Mesothelial cell of epicardium (in vitro differentiated cells): Measurements from ENCODE around the gene OR13C4. TPM values are rescaled to one million over a fixed set of nuclear protein-coding genes. Genes with fewer than 3 reads are reported as not detected.

ENCODE experiments used
- DNase-seq, 2 experiments: peaks; one replicate each; pipeline ENCODE4 v3.0.0; 2021; ENCODE audit warnings: low spot score in 2 of 2; ENCODE audit not compliant: unreplicated experiment in 2 of 2
- H3K27ac Mint-ChIP-seq: 2 replicates; pipeline ENCODE4 v1.8.0; 2021; ENCODE audit warnings: mixed read lengths
- H3K27me3 Mint-ChIP-seq: 2 replicates; pipeline ENCODE4 v1.8.0; 2021; ENCODE audit warnings: low read depth, mixed read lengths
- H3K36me3 Mint-ChIP-seq: 2 replicates; pipeline ENCODE4 v1.8.0; 2021; ENCODE audit warnings: mixed read lengths
- H3K4me1 Mint-ChIP-seq: 2 replicates; pipeline ENCODE4 v1.8.0; 2021; ENCODE audit warnings: mixed read lengths
- H3K4me3 Mint-ChIP-seq: 2 replicates; pipeline ENCODE4 v1.8.0; 2021; ENCODE audit warnings: mild to moderate bottlenecking, moderate library complexity, mixed read lengths
- H3K9me3 Mint-ChIP-seq: 2 replicates; pipeline ENCODE4 v1.8.0; 2021; ENCODE audit warnings: mixed read lengths
- CTCF ChIP-seq: fragments of 200-600 bp; sonication (generic); IDR thresholded peaks from one replicate; pipeline ENCODE4 v1.5.0; 2021; ENCODE audit warnings: antibody characterized with exemption; ENCODE audit not compliant: unreplicated experiment
- total RNA-seq: library from RNA; stranded (reverse); gene quantifications from 3 replicates; pipeline ENCODE4 v1.2.1, GENCODE V29; 2021

The OR13C4 gene
- total RNA-seq, 1 donor from 2014 or later, result not detected

- Mint-ChIP-seq H3K27me3 (no peaks in the 10 kb centered on the region), H3K9me3 (peaks cover 5% of the 10 kb centered on the region), H3K36me3 (no peaks in the 10 kb centered on the region), H3K4me3 (no peak overlapping the region), H3K4me1 (no peaks in the 10 kb centered on the region), H3K27ac (no peak overlapping the region)
- no peak for DNase-seq
- no peak for TF ChIP-seq CTCF
Observed at GRCh38 chr9:104494808-104495207, 32.2 kb downstream of the OR13C4 start.

DNA sequence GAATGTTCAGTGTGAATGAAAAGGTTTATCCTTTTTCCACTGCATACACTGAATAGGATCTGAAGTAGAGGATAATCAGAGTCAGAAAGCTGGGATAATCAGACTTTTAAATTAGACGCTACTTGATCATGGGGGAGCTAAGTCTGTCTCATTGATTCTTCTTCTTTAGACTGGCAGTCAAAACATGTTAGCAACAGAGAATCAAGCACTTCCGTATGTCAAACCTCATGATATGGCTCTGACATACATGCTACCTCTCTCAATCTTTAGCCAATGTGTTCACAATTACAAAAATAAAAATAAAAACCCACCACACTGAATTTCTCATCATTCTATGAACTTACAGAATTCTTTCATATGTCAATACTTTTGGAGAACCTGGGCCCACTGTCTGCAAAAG, 42.0 kb downstream of the OR13C4 start:
- Mint-ChIP-seq H3K4me3 (no peak overlapping the region), H3K27ac (no peak overlapping the region), H3K9me3 (no peaks in the 10 kb centered on the region), H3K27me3 (no peaks in the 10 kb centered on the region), H3K4me1 (no peaks in the 10 kb centered on the region), H3K36me3 (no peaks in the 10 kb centered on the region)
- no peak for DNase-seq
- TF ChIP-seq CTCF, result no peak

DNA sequence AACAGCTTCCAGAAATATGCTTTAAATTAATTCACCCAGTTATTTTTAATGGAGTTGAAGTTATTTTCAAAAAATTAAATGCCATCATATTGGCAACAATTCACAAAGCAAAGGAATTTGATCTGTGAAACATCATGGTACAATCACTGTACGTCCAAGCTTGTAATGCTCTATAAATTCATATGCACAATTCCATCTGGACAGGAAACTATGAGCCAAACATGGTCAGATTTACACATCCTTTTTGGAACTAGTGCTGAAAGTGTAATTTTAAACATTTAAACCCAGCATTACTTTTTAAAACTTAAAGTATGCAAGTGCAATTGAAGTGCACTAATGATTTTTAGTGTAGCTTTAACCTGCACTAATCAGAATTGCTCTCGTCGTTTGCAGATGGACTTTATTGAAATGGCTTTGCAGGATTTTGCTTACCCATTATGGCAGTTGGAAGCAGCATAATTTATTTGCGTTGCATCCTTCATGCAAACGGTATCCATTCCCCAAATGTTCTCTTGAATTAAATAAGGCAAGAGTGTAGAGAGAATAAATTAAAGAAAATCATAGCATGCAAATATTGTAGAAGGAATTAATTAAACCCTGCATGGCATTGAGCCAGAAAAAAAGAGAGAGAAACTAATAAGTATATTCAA, 44.0 kb downstream of the OR13C4 start:
- H3K27ac Mint-ChIP-seq, result no peak overlapping the region
- no peaks in the 10 kb centered on the region for H3K36me3 Mint-ChIP-seq
- TF ChIP-seq CTCF, result no peak
- no peak overlapping the region for H3K4me3 Mint-ChIP-seq
- no peak for DNase-seq
- no peaks in the 10 kb centered on the region for H3K4me1 Mint-ChIP-seq
- no peaks in the 10 kb centered on the region for H3K27me3 Mint-ChIP-seq
- no peaks in the 10 kb centered on the region for H3K9me3 Mint-ChIP-seq

Other genes starting within 250 kb of the OR13C4 start
- not detected in 3 replicates for gene OR13F1, start 22.9 kb downstream of the OR13C4 start, total RNA-seq
- gene OR13C3, start 9.6 kb upstream of the OR13C4 start, total RNA-seq, result 0.24 TPM in 1 of 3 replicates, not detected in the others
- gene OR13C8, start 42.0 kb upstream of the OR13C4 start, total RNA-seq, result not detected in 3 replicates
- gene OR13C5, start 72.2 kb upstream of the OR13C4 start, total RNA-seq, result 0.25 TPM in 1 of 3 replicates, not detected in the others
- gene OR13C2, start 78.4 kb upstream of the OR13C4 start, total RNA-seq, result not detected in 3 replicates
- gene OR13C9, start 91.0 kb upstream of the OR13C4 start, total RNA-seq, result not detected in 3 replicates
- not detected in 3 replicates for gene OR13D1, start 167.3 kb upstream of the OR13C4 start, total RNA-seq
- gene NIPSNAP3A, start 220.5 kb upstream of the OR13C4 start, total RNA-seq, result 25.1 to 26.2 TPM (median 25.6 TPM) in 3 replicates
- gene NIPSNAP3B, start 236.9 kb upstream of the OR13C4 start, total RNA-seq, result 9.2 to 10.1 TPM (median 9.9 TPM) in 3 replicates